ENCODE measurements around the gene FOXN1. TPM values are rescaled to one million over a fixed set of nuclear protein-coding genes. Genes with fewer than 3 reads are reported as not detected.

FOXN1 gene
- total and polyA plus RNA-seq, 9 donors: 0.04 to 2.1 (median 0.07) TPM; not detected in 6

GRCh38 chr17:28545787-28546415 is 39.8 kb downstream of the FOXN1 start:
- no peaks in the 10 kb centered on the region for H3K27me3 ChIP-seq (ENCODE audit: control insufficient read depth, insufficient read depth, low read length)
- no peaks in the 10 kb centered on the region for H3K9me3 ChIP-seq (replicated peaks; ENCODE audit: control insufficient read depth, low read depth, low read length)
- H3K4me3 ChIP-seq (ENCODE audit: low read length): no peak overlapping the region
- 59% methylated on average over 4 of the region's 6 CpGs for WGBS (ENCODE audit: insufficient coverage)
- H3K36me3 ChIP-seq (ENCODE audit: control insufficient read depth, insufficient read depth, low read length): peaks cover 12% of the 10 kb centered on the region
- peaks cover 3% of the 10 kb centered on the region for H3K4me1 ChIP-seq (ENCODE audit: control insufficient read depth, insufficient read depth, low read length)
- H3K27ac ChIP-seq (ENCODE audit: low read length): no peak overlapping the region
- DNase-seq: no peak

- peaks cover 12% of the 10 kb centered on the region for H3K36me3 ChIP-seq (ENCODE audit: control insufficient read depth, insufficient read depth, low read length)
- no peaks in the 10 kb centered on the region for H3K27me3 ChIP-seq (ENCODE audit: control insufficient read depth, insufficient read depth, low read length)
- H3K9me3 ChIP-seq (replicated peaks; ENCODE audit: control insufficient read depth, low read depth, low read length): no peaks in the 10 kb centered on the region
- 87% methylated on average over 9 of the region's 14 CpGs for WGBS (ENCODE audit: insufficient coverage)
- no peak overlapping the region for H3K4me3 ChIP-seq (ENCODE audit: low read length)
- no peak for DNase-seq
- no peak overlapping the region for H3K27ac ChIP-seq (ENCODE audit: low read length)
- H3K4me1 ChIP-seq (ENCODE audit: control insufficient read depth, insufficient read depth, low read length): peaks cover 10% of the 10 kb centered on the region
Observed at GRCh38 chr17:28547096-28547622, 41.0 kb downstream of the FOXN1 start.

DNA sequence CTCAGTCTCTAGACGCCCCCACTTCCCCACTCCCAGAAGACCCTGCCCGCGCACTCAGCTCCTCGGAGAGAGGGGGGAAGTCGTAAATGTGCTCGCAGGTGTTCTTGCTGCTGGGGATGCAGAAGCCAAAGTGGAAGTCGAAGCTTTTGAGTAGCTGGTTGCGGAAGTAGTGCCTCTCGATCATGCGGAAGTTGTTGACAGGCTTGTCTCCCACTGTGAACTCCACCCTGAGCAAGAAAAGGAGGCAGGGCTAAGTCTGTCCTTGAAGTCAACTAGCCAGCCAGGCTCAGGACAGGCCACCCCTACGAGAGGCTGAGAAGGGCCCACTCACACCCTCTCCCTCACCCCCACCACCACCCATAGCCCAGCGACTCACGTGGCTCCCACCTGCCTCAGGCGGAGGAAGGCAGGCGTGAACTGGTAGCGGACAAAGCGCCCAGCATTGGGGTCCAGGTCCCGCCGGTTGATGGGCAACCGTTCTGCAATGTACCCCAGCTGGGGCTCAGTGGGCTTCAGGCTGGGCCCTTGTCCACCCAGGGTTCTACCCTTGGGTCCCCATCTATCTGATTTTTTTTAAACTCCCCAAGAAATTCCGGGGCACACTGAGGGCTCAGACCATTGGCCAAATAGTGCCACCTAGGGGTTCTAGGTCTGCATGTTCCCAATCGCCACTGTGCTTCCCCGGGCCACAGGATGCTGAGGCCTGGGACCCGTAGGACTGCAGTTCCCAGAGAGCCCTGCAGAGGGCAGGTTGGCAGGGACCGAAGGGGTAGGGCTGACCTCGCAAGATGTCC is 41.7 kb downstream of the FOXN1 start:
- WGBS (ENCODE audit: insufficient coverage): 58% methylated on average over 17 of the region's 26 CpGs
- H3K4me1 ChIP-seq (ENCODE audit: control insufficient read depth, insufficient read depth, low read length): peaks cover 13% of the 10 kb centered on the region
- H3K27ac ChIP-seq (ENCODE audit: low read length): peak overlapping the region; percentile 20
- H3K9me3 ChIP-seq (replicated peaks; ENCODE audit: control insufficient read depth, low read depth, low read length): no peaks in the 10 kb centered on the region
- no peaks in the 10 kb centered on the region for H3K27me3 ChIP-seq (ENCODE audit: control insufficient read depth, insufficient read depth, low read length)
- H3K4me3 ChIP-seq (ENCODE audit: low read length): no peak overlapping the region
- peaks cover 12% of the 10 kb centered on the region for H3K36me3 ChIP-seq (ENCODE audit: control insufficient read depth, insufficient read depth, low read length)
- DNase-seq: peak; percentile 65

DNA sequence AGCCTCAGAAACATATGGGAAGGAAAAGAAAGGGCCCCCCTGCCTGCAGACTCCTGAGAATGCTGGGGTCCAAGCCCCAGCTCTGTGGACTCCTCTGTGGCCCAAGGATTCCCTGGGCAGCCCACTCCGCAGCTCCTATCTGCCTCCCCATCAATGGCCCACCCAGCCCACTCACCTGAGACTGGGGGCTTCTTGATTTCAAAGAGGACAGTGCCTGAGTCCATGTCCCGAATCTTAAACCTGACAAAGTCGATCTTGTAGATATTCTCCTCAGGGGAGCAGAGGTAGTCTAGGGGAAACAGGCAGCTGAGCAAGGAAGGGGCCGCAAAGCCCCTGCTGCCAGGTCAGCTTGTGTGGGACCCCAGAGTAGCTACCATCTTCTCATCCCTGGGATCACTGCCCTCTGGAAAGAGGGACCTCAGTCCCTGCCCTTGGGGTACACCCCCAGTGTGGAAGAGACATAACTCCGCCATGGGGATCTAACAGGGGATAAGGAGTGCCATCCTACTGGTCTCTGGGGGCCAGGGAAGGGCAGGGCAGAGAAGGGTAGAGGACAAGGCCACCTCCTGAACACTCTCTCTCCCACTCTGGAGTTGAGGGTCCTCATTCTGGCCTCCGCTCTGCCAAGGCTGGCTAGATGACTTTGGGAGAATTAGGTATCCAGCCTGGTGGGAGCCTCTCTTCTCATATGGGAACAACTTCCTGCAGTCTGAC is 42.4 kb downstream of the FOXN1 start:
- Histone ChIP-seq H3K27ac (ENCODE audit: low read length) (no peak overlapping the region), H3K9me3 (replicated peaks; ENCODE audit: control insufficient read depth, low read depth, low read length) (no peaks in the 10 kb centered on the region), H3K4me1 (ENCODE audit: control insufficient read depth, insufficient read depth, low read length) (peaks cover 14% of the 10 kb centered on the region), H3K36me3 (ENCODE audit: control insufficient read depth, insufficient read depth, low read length) (peaks cover 14% of the 10 kb centered on the region), H3K27me3 (ENCODE audit: control insufficient read depth, insufficient read depth, low read length) (no peaks in the 10 kb centered on the region), H3K4me3 (ENCODE audit: low read length) (no peak overlapping the region)
- DNase-seq: no peak
- WGBS (ENCODE audit: insufficient coverage): 100% methylated on average over 1 of the region's 6 CpGs

DNA sequence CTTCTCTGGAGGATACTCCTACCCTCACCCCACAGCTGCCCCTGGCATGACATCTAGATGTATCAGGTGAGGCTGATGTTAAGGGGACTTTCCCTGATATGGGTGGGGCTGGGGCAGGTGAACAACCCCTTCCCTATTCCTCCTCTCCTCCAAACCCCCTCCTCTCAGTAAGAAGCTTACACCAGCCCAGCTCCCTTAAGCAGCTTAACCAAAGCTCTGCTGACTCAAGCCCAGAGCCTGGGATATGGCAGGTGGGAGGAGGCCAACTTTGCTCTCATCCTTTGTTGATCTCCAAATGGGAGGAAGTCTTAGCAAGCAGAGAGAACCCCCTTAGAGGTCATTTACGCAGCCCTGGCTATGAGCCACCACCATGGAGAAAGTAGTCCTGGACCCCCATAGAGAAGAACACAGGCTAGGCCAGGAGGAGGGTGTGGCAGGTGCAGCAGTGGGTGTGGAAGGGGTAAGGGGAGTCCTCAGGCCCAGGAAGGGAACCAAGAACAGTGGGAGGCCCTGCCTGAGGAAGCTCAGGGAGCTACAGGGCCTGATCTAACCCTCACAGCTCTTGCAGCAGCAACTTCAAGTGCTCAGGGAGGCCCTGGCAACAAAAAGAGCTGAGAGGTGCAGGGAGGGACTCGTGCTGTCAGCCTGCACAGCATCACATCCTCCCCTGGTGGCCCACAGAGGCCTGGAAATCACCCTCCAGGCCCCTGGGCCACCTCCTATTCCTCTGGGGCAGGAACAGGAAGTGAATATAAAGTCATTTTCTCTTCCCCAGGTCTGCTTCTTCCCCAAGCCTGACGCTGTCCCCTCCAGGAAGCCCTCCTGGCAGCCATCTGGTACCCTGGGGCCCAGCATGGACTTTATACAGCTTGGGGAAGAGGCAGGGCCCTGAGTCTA is 43.3 kb downstream of the FOXN1 start:
- DNase-seq: no peak
- Histone ChIP-seq H3K27ac (ENCODE audit: low read length) (no peak overlapping the region), H3K27me3 (ENCODE audit: control insufficient read depth, insufficient read depth, low read length) (no peaks in the 10 kb centered on the region), H3K4me3 (ENCODE audit: low read length) (no peak overlapping the region), H3K36me3 (ENCODE audit: control insufficient read depth, insufficient read depth, low read length) (peaks cover 23% of the 10 kb centered on the region), H3K9me3 (replicated peaks; ENCODE audit: control insufficient read depth, low read depth, low read length) (no peaks in the 10 kb centered on the region), H3K4me1 (ENCODE audit: control insufficient read depth, insufficient read depth, low read length) (peaks cover 14% of the 10 kb centered on the region)
- 60% methylated on average over 1 of the region's 3 CpGs for WGBS (ENCODE audit: insufficient coverage)

- peaks cover 14% of the 10 kb centered on the region for H3K4me1 ChIP-seq (ENCODE audit: control insufficient read depth, insufficient read depth, low read length)
- WGBS (ENCODE audit: insufficient coverage): no CpG with 5 or more reads among the region's 1 CpG
- no peak for DNase-seq
Observed at GRCh38 chr17:28550858-28551257, 44.7 kb downstream of the FOXN1 start.

DNA sequence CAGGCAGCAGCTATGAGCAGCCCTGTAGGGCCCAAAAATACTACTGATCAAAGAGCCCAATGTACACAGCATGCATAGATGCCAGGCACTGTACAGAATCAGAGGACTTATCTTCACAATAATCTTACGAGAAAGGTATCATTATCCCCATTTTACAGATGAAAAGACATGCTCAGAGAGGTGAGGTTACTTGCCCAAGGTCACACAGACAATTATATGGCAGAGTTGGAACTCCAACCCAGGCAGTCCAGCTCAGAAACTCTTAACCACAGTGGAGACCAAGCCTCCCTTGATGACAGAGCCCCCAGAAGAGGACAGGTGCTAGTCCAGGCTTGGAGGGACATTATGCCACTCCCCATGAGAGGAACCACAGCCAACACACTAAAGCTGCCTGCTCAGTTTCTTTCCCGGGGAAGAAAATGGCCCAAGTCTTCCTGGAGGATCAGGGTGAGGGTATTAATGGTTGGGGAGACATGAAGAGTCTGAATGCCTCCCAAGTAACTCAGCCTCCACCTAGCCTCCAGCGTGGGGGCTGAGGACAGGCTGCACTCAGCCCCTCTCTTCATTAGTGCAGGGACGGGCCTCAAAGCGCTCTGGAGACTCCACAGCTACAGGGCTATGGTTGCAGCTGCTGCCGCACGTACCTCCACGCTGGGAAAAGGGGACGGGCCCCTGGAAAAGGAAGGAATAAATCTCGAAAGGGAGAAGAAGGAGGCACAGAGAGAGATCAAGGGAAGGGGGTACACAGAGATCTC is 45.5 kb downstream of the FOXN1 start:
- peak overlapping the region; percentile 35 for H3K27ac ChIP-seq (ENCODE audit: low read length)
- WGBS (ENCODE audit: insufficient coverage): 0% methylated on average over 6 of the region's 10 CpGs
- H3K36me3 ChIP-seq (ENCODE audit: control insufficient read depth, insufficient read depth, low read length): peaks cover 42% of the 10 kb centered on the region
- DNase-seq: peak; percentile 35
- H3K4me3 ChIP-seq (ENCODE audit: low read length): peak overlapping the region; percentile 67
- H3K9me3 ChIP-seq (replicated peaks; ENCODE audit: control insufficient read depth, low read depth, low read length): no peaks in the 10 kb centered on the region
- peaks cover 14% of the 10 kb centered on the region for H3K4me1 ChIP-seq (ENCODE audit: control insufficient read depth, insufficient read depth, low read length)
- H3K27me3 ChIP-seq (ENCODE audit: control insufficient read depth, insufficient read depth, low read length): no peaks in the 10 kb centered on the region

More at GRCh38 chr17:28550858-28551257, 44.7 kb downstream of the FOXN1 start:
- Histone ChIP-seq H3K4me3 (ENCODE audit: low read length) (no peak overlapping the region), H3K36me3 (ENCODE audit: control insufficient read depth, insufficient read depth, low read length) (peaks cover 35% of the 10 kb centered on the region), H3K27ac (ENCODE audit: low read length) (no peak overlapping the region), H3K9me3 (replicated peaks; ENCODE audit: control insufficient read depth, low read depth, low read length) (no peaks in the 10 kb centered on the region), H3K27me3 (ENCODE audit: control insufficient read depth, insufficient read depth, low read length) (no peaks in the 10 kb centered on the region)

DNA sequence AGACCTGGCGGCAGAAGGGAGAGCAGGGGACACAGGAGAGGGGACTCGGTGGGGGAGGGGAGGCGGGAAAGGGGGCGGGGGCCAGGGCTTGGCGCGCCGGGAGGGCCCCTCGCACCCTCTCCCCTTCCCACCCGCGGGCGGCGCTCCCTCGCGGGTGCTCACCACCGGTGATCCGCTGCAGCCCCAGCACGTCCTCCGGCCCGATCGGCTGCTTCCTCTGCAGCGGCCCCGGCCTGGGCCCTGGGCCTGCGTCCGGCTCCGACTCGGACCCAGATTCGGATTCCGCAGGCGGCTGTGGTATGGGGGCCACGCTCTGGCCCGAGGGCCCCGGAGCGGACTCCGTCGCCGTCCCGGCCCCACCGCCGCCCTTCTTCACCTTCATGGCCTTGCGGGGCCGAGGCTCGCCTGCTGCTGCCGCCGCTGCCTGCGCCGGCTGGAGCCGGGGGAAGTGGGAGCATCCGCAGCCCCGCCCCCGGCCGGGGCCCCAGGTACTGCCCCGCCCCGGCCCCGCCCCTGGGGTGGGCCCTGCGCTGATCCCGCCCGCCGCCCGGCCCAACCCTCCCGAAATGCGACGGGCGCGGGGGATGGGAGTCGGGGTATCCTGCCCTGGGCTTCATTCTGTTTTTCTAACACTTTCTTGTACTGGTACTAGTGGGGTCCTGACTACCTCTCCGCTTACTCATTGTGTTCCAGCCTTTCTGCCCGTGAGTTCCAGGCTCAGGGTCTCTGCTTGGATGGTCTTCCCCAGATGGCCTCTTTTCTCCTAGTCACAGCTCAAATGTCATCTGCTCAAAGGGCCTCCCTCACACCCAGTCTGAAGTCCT is 46.2 kb downstream of the FOXN1 start, which contains the start of gene UNC119:
UNC119 (minus strand) TSS at position 449 of the 824 bp plus-strand sequence; CDS start at position 382, 67 bp downstream.
- Histone ChIP-seq H3K27me3 (ENCODE audit: control insufficient read depth, insufficient read depth, low read length) (no peaks in the 10 kb centered on the region), H3K27ac (ENCODE audit: low read length) (peak within 1 kb of the TSS; percentile 35), H3K36me3 (ENCODE audit: control insufficient read depth, insufficient read depth, low read length) (peaks cover 43% of the 10 kb centered on the region), H3K9me3 (replicated peaks; ENCODE audit: control insufficient read depth, low read depth, low read length) (no peaks in the 10 kb centered on the region), H3K4me3 (ENCODE audit: low read length) (peak within 1 kb of the TSS; percentile 67), H3K4me1 (ENCODE audit: control insufficient read depth, insufficient read depth, low read length) (peaks cover 14% of the 10 kb centered on the region)
- under 1% methylated on average over 46 of the region's 67 CpGs for WGBS (ENCODE audit: insufficient coverage)
- DNase-seq: peak; percentile 89
